Type B pancreatic cell (in vitro differentiated cells): Measurements from ENCODE around the gene LILRB2. TPM values are rescaled to one million over a fixed set of nuclear protein-coding genes. Genes with fewer than 3 reads are reported as not detected.
"Not testable (repeated sequence)": the region's sequence is repeated elsewhere in the genome, so short reads cannot be mapped to it uniquely, and the experiment has no call there.

Experiments
- DNase-seq: peaks from one replicate; pipeline ENCODE4 v3.0.0; 2021; ENCODE audit warnings: mixed read lengths; ENCODE audit not compliant: unreplicated experiment; ENCODE audit errors: extremely low spot score
- H3K27ac Mint-ChIP-seq: 2 replicates; pipeline ENCODE4 v1.8.0; 2021; ENCODE audit warnings: mild to moderate bottlenecking, mixed read lengths
- H3K27me3 Mint-ChIP-seq: 2 replicates; pipeline ENCODE4 v1.8.0; 2021; ENCODE audit warnings: mixed read lengths
- H3K36me3 Mint-ChIP-seq: 2 replicates; pipeline ENCODE4 v1.8.0; 2021; ENCODE audit warnings: mixed read lengths
- H3K4me1 Mint-ChIP-seq: one replicate; pipeline ENCODE4 v1.8.0; 2021; ENCODE audit warnings: mixed read lengths; ENCODE audit not compliant: unreplicated experiment
- H3K4me3 Mint-ChIP-seq: 2 replicates; pipeline ENCODE4 v1.8.0; 2021; ENCODE audit warnings: mild to moderate bottlenecking, mixed read lengths
- H3K9me3 Mint-ChIP-seq: 2 replicates; pipeline ENCODE4 v1.8.0; 2021; ENCODE audit warnings: mixed read lengths
- CTCF ChIP-seq: fragments of 200-600 bp; sonication (generic); conservative IDR thresholded peaks from 2 replicates; pipeline ENCODE4 v1.5.0; 2021; ENCODE audit warnings: antibody characterized with exemption, mild to moderate bottlenecking
- microRNA-seq: library from miRNA; unstranded; fragments of <30 nt; microRNA quantifications from one replicate; pipeline ENCODE4, GENCODE V29; 2020
- total RNA-seq: library from RNA; stranded (reverse); gene quantifications from 2 replicates; pipeline ENCODE4 v1.2.1, GENCODE V29; 2021; ENCODE audit warnings: low replicate concordance

Gene LILRB2
- total RNA-seq, 1 donor from 2014 or later, result not detected

- Mint-ChIP-seq H3K27ac (no peak overlapping the region), H3K27me3 (peaks cover 44% of the 10 kb centered on the region), H3K4me3 (no peak overlapping the region), H3K9me3 (peaks cover 3% of the 10 kb centered on the region), H3K36me3 (no peaks in the 10 kb centered on the region), H3K4me1 (no peaks in the 10 kb centered on the region)
- no peak for TF ChIP-seq CTCF
- no peak for DNase-seq
These were observed 47.0 kb downstream of the LILRB2 start for GRCh38 chr19:54233941-54234340.

- Mint-ChIP-seq H3K4me3 (no peak overlapping the region), H3K27me3 (peaks cover 34% of the 10 kb centered on the region), H3K4me1 (no peaks in the 10 kb centered on the region), H3K9me3 (peaks cover 5% of the 10 kb centered on the region), H3K36me3 (no peaks in the 10 kb centered on the region), H3K27ac (no peak overlapping the region)
- TF ChIP-seq CTCF, result peak; percentile 99
- DNase-seq, result peak; percentile 92
These were observed 49.6 kb downstream of the LILRB2 start for GRCh38 chr19:54231077-54231931.

GRCh38 chr19:54230031-54230430 is 50.9 kb downstream of the LILRB2 start:
- no peak overlapping the region for H3K4me3 Mint-ChIP-seq
- peaks cover 5% of the 10 kb centered on the region for H3K9me3 Mint-ChIP-seq
- no peaks in the 10 kb centered on the region for H3K4me1 Mint-ChIP-seq
- no peak for TF ChIP-seq CTCF
- no peak overlapping the region for H3K27ac Mint-ChIP-seq
- H3K36me3 Mint-ChIP-seq, result no peaks in the 10 kb centered on the region
- no peak for DNase-seq
- peaks cover 34% of the 10 kb centered on the region for H3K27me3 Mint-ChIP-seq

GRCh38 chr19:54229146-54229545 is 51.8 kb downstream of the LILRB2 start:
- Mint-ChIP-seq H3K9me3 (peaks cover 5% of the 10 kb centered on the region), H3K36me3 (no peaks in the 10 kb centered on the region), H3K4me1 (no peaks in the 10 kb centered on the region), H3K27ac (no peak overlapping the region), H3K27me3 (peaks cover 28% of the 10 kb centered on the region), H3K4me3 (no peak overlapping the region)
- TF ChIP-seq CTCF, result no peak
- no peak for DNase-seq

GRCh38 chr19:54224619-54225018 is 56.3 kb downstream of the LILRB2 start:
- not testable (repeated sequence) for H3K9me3 Mint-ChIP-seq, DNase-seq, H3K4me3 Mint-ChIP-seq, H3K27ac Mint-ChIP-seq, H3K4me1 Mint-ChIP-seq, H3K36me3 Mint-ChIP-seq
- peaks cover 18% of the 10 kb centered on the region for H3K27me3 Mint-ChIP-seq

- H3K27ac Mint-ChIP-seq, H3K9me3 Mint-ChIP-seq, H3K4me1 Mint-ChIP-seq, H3K4me3 Mint-ChIP-seq, DNase-seq, H3K36me3 Mint-ChIP-seq: not testable (repeated sequence)
- H3K27me3 Mint-ChIP-seq, result peaks cover 13% of the 10 kb centered on the region
These were observed 57.0 kb downstream of the LILRB2 start for GRCh38 chr19:54223937-54224281.

Small RNA genes within 50 kb of the gene (microRNA-seq; reads per million reads assigned to microRNA genes)
- gene MIR4752, result not detected

Other genes with a start within 250 kb of the LILRB2 start
- gene VSTM1, start 217.2 kb downstream of the LILRB2 start, total RNA-seq, result not detected in 2 replicates
- not detected in 2 replicates for gene TARM1, start 199.7 kb downstream of the LILRB2 start, total RNA-seq
- not detected in 2 replicates for gene OSCAR, start 180.3 kb downstream of the LILRB2 start, total RNA-seq
- 140 and 155 TPM in 2 replicates for gene NDUFA3, start 178.3 kb downstream of the LILRB2 start, total RNA-seq
- 14.1 and 17.0 TPM in 2 replicates for gene TFPT, start 165.5 kb downstream of the LILRB2 start, total RNA-seq
- 80.5 and 89.8 TPM in 2 replicates for gene PRPF31, start 165.4 kb downstream of the LILRB2 start, total RNA-seq
- 55.4 and 72.9 TPM in 2 replicates for gene CNOT3, start 143.3 kb downstream of the LILRB2 start, total RNA-seq
- gene LENG1, start 121.4 kb downstream of the LILRB2 start, total RNA-seq, result 6.6 and 7.5 TPM in 2 replicates
- gene TMC4, start 108.0 kb downstream of the LILRB2 start, total RNA-seq, result 24.2 and 42.1 TPM in 2 replicates
- 73.3 and 86.7 TPM in 2 replicates for gene MBOAT7, start 91.5 kb downstream of the LILRB2 start, total RNA-seq
- gene TSEN34, start 89.8 kb downstream of the LILRB2 start, total RNA-seq, result 39.3 and 41.9 TPM in 2 replicates
- 1,437 and 1,455 TPM in 2 replicates for gene RPS9, start 80.3 kb downstream of the LILRB2 start, total RNA-seq
- not detected in 2 replicates for gene LILRB3, start 58.1 kb downstream of the LILRB2 start, total RNA-seq
- not detected in 2 replicates for gene LILRA6, start 38.3 kb downstream of the LILRB2 start, total RNA-seq
- gene LILRB5, start 23.8 kb downstream of the LILRB2 start, total RNA-seq, result not detected in 2 replicates
- gene LILRA5, start 32.1 kb upstream of the LILRB2 start, total RNA-seq, result not detected in 2 replicates
- gene LILRA4, start 58.1 kb upstream of the LILRB2 start, total RNA-seq, result not detected in 2 replicates
- gene LAIR1, start 83.8 kb upstream of the LILRB2 start, total RNA-seq, result not detected in 2 replicates
- gene TTYH1, start 134.4 kb upstream of the LILRB2 start, total RNA-seq, result 8.7 and 50.7 TPM in 2 replicates
- gene LENG8, start 168.1 kb upstream of the LILRB2 start, total RNA-seq, result 135 and 196 TPM in 2 replicates
- gene LENG9, start 182.7 kb upstream of the LILRB2 start, total RNA-seq, result 3.9 and 4.2 TPM in 2 replicates
- gene CDC42EP5, start 192.2 kb upstream of the LILRB2 start, total RNA-seq, result 16.1 and 24.3 TPM in 2 replicates
- not detected in 2 replicates for gene LAIR2, start 221.7 kb upstream of the LILRB2 start, total RNA-seq